ENCODE data around the gene KRT77. TPM values are rescaled to one million over a fixed set of nuclear protein-coding genes. Genes with fewer than 3 reads are reported as not detected.
A peak's percentile ranks its signal among the peaks of the same experiment; 100 is the strongest.
"Not testable (repeated sequence)": the region's sequence is repeated elsewhere in the genome, so short reads cannot be mapped to it uniquely, and the experiment has no call there.

KRT77 gene
- total and polyA plus RNA-seq, 7 experiments from 2014 or later: 0.08 to 0.13 (median 0.10) TPM; not detected in 3

DNA sequence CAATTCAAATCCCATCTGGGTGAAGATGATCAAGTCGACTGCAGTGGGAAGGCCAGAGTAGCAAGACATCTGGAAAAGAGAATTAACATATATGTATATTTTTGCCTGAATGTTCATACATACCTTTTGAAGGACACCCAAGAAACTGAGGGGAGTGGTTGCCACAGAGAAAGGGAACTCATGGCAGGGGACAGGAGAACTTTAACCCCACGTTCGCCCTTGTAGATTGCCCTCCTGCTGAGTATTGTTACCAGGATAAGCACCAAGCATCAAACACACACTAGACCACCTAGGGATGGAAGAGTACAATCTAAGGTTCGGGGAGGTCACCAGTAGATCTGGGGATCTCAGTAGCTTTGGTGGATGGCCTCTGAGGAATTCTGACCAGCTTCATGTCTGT lies 32.8 kb downstream of the KRT77 start:
- H3K27ac Mint-ChIP-seq: no peak overlapping the region
- peaks cover 0 to 23% (median 0%) of the 10 kb centered on the region in 5 donors for H3K27me3 Mint-ChIP-seq
- no peaks in the 10 kb centered on the region for H3K4me1 ChIP-seq (ENCODE audit: control insufficient read depth in 2 of 2, insufficient read depth in 2 of 2, low read length in 2 of 2)
- H3K27me3 ChIP-seq (ENCODE audit: control insufficient read depth in 2 of 2, insufficient read depth in 2 of 2, low read length in 2 of 2): no peaks in the 10 kb centered on the region
- H3K36me3 ChIP-seq (ENCODE audit: control insufficient read depth in 2 of 3, insufficient read depth in 3 of 3, low read length in 3 of 3): no peaks in the 10 kb centered on the region
- no peaks in the 10 kb centered on the region for H3K9me3 Mint-ChIP-seq
- peaks cover 0 to 27% (median 18%) of the 10 kb centered on the region in 7 donors for H3K4me1 Mint-ChIP-seq
- H3K36me3 Mint-ChIP-seq: no peaks in the 10 kb centered on the region
- ATAC-seq (no peak), DNase-seq (no peak)
- H3K4me3 Mint-ChIP-seq: no peak overlapping the region
- no peak overlapping the region for H3K27ac ChIP-seq (ENCODE audit: low read depth, low read length)
- no peaks in the 10 kb centered on the region for H3K9me3 ChIP-seq (ENCODE audit: control insufficient read depth in 2 of 3, low read length in 3 of 3)
- no peak overlapping the region for H3K4me3 ChIP-seq (ENCODE audit: low read length)
- CTCF ChIA-PET: no interaction called here
- POLR2A ChIA-PET: interaction anchor here (1.1 kb wide), 1 partner anchor 10 kb away, joined by 3 read pairs; no protein-coding TSS in a partner anchor
- intact Hi-C loops (cut with micrococcal nuclease): no loop called here

- Mint-ChIP-seq H3K27me3 (peaks cover 0 to 23% (median 0%) of the 10 kb centered on the region in 5 donors), H3K4me1 (peaks cover 0 to 26% (median 18%) of the 10 kb centered on the region in 7 donors)
- H3K9me3 ChIP-seq (ENCODE audit: control insufficient read depth in 2 of 3, low read length in 3 of 3); H3K27ac ChIP-seq (ENCODE audit: low read depth, low read length); H3K4me1 ChIP-seq (ENCODE audit: control insufficient read depth in 2 of 2, insufficient read depth in 2 of 2, low read length in 2 of 2); H3K9me3 Mint-ChIP-seq; H3K4me3 ChIP-seq (ENCODE audit: low read length); CTCF ChIA-PET; H3K4me3 Mint-ChIP-seq; intact Hi-C loops (cut with micrococcal nuclease); H3K36me3 Mint-ChIP-seq; H3K36me3 ChIP-seq (ENCODE audit: control insufficient read depth in 2 of 3, insufficient read depth in 3 of 3, low read length in 3 of 3); ATAC-seq; DNase-seq; H3K27me3 ChIP-seq (ENCODE audit: control insufficient read depth in 2 of 2, insufficient read depth in 2 of 2, low read length in 2 of 2); H3K27ac Mint-ChIP-seq: not testable (repeated sequence)
- POLR2A ChIA-PET: interaction anchor here (0.6 to 1.1 kb wide), 3 partner anchors 11 to 25 kb away, joined by 3 to 6 read pairs (median 3); no protein-coding TSS in a partner anchor
Measured at GRCh38 chr12:52669941-52670340, 33.4 kb downstream of the KRT77 start.

DNA sequence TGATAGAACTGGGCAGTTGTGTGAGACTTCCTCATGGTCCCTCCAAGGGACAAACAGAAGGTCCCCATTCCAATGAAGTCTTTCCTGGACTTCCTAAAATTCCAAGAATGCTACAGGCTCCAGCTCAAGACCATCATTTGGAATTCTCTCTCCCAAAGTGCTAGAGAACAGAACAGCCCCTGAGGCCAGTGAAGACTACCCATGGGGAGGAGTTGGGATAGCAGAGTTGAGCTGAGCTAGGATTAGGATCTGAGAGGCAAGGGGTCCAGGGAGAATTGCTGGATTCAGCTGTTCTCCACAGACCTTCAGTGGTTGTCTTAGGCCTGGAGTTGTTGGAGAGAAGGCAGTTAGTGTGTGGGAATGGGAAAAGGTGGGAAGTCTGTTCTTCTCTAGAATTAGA lies 33.9 kb downstream of the KRT77 start:
- Histone ChIP-seq H3K27ac (ENCODE audit: low read depth, low read length) (no peak overlapping the region), H3K27me3 (ENCODE audit: control insufficient read depth in 2 of 2, insufficient read depth in 2 of 2, low read length in 2 of 2) (no peaks in the 10 kb centered on the region), H3K4me1 (ENCODE audit: control insufficient read depth in 2 of 2, insufficient read depth in 2 of 2, low read length in 2 of 2) (no peaks in the 10 kb centered on the region), H3K4me3 (ENCODE audit: low read length) (no peak overlapping the region), H3K9me3 (ENCODE audit: control insufficient read depth in 2 of 3, low read length in 3 of 3) (no peaks in the 10 kb centered on the region), H3K36me3 (ENCODE audit: control insufficient read depth in 2 of 3, insufficient read depth in 3 of 3, low read length in 3 of 3) (no peaks in the 10 kb centered on the region)
- DNase-seq (no peak), ATAC-seq (no peak)
- intact Hi-C loops (cut with micrococcal nuclease): no loop called here
- Mint-ChIP-seq H3K27ac (no peak overlapping the region), H3K27me3 (peaks cover 0 to 23% (median 0%) of the 10 kb centered on the region in 5 donors), H3K4me3 (no peak overlapping the region), H3K9me3 (no peaks in the 10 kb centered on the region), H3K36me3 (no peaks in the 10 kb centered on the region), H3K4me1 (peaks cover 0 to 21% (median 13%) of the 10 kb centered on the region in 7 donors)
- POLR2A ChIA-PET: interaction anchor here (0.9 to 1.1 kb wide), 2 partner anchors 18 to 21 kb away, joined by 3 to 4 read pairs; partner anchors contain the start of gene KRT2
- CTCF ChIA-PET: no interaction called here

- H3K4me3 ChIP-seq (ENCODE audit: low read length): no peak overlapping the region
- Mint-ChIP-seq H3K9me3 (no peaks in the 10 kb centered on the region), H3K4me3 (no peak overlapping the region), H3K27ac (peak overlapping the region in 5 of 9 donors; percentile 30 to 88 (median 54)), H3K36me3 (no peaks in the 10 kb centered on the region), H3K27me3 (peaks cover 0 to 21% (median 0%) of the 10 kb centered on the region in 5 donors), H3K4me1 (peaks cover 0 to 18% (median 10%) of the 10 kb centered on the region in 7 donors)
- no peak for ATAC-seq
- H3K4me1 ChIP-seq (ENCODE audit: control insufficient read depth in 2 of 2, insufficient read depth in 2 of 2, low read length in 2 of 2): no peaks in the 10 kb centered on the region
- intact Hi-C loops (cut with micrococcal nuclease): no loop called here
- ChIA-PET CTCF (interaction anchor here (0.7 to 1.1 kb wide), 4 partner anchors 12 to 212 kb away, joined by 3 to 4 read pairs (median 4); partner anchors contain the start of gene KRT1), POLR2A (interaction anchor here (1.3 kb wide), 1 partner anchor 11 kb away, joined by 5 read pairs; no protein-coding TSS in a partner anchor)
- no peaks in the 10 kb centered on the region for H3K9me3 ChIP-seq (ENCODE audit: control insufficient read depth in 2 of 3, low read length in 3 of 3)
- H3K27me3 ChIP-seq (ENCODE audit: control insufficient read depth in 2 of 2, insufficient read depth in 2 of 2, low read length in 2 of 2): no peaks in the 10 kb centered on the region
- H3K27ac ChIP-seq (ENCODE audit: low read depth, low read length): no peak overlapping the region
- no peaks in the 10 kb centered on the region for H3K36me3 ChIP-seq (ENCODE audit: control insufficient read depth in 2 of 3, insufficient read depth in 3 of 3, low read length in 3 of 3)
- no peak for DNase-seq
Measured at GRCh38 chr12:52667931-52668330, 35.4 kb downstream of the KRT77 start.

- CTCF ChIA-PET: interaction anchor here (0.7 to 1.1 kb wide), 5 partner anchors 13 to 212 kb away, joined by 3 to 4 read pairs (median 3); partner anchors contain the start of gene KRT1
- Mint-ChIP-seq H3K27ac (peak overlapping the region in 3 of 9 donors; percentile 5 to 25 (median 8)), H3K4me3 (no peak overlapping the region), H3K36me3 (no peaks in the 10 kb centered on the region), H3K9me3 (no peaks in the 10 kb centered on the region), H3K27me3 (peaks cover 0 to 21% (median 0%) of the 10 kb centered on the region in 5 donors), H3K4me1 (peaks cover under 1 to 22% (median 10%) of the 10 kb centered on the region in 7 donors)
- H3K9me3 ChIP-seq (ENCODE audit: control insufficient read depth in 2 of 3, low read length in 3 of 3): no peaks in the 10 kb centered on the region
- no peaks in the 10 kb centered on the region for H3K27me3 ChIP-seq (ENCODE audit: control insufficient read depth in 2 of 2, insufficient read depth in 2 of 2, low read length in 2 of 2)
- intact Hi-C loops (cut with micrococcal nuclease): no loop called here
- no peak overlapping the region for H3K4me3 ChIP-seq (ENCODE audit: low read length)
- H3K36me3 ChIP-seq (ENCODE audit: control insufficient read depth in 2 of 3, insufficient read depth in 3 of 3, low read length in 3 of 3): no peaks in the 10 kb centered on the region
- POLR2A ChIA-PET: interaction anchor here (0.7 to 1.3 kb wide), 3 partner anchors 10 to 82 kb away, joined by 3 to 5 read pairs (median 4); no protein-coding TSS in a partner anchor
- no peak for DNase-seq
- no peak for ATAC-seq
- no peak overlapping the region for H3K27ac ChIP-seq (ENCODE audit: low read depth, low read length)
- no peaks in the 10 kb centered on the region for H3K4me1 ChIP-seq (ENCODE audit: control insufficient read depth in 2 of 2, insufficient read depth in 2 of 2, low read length in 2 of 2)
Measured at GRCh38 chr12:52667509-52667908, 35.8 kb downstream of the KRT77 start.

DNA sequence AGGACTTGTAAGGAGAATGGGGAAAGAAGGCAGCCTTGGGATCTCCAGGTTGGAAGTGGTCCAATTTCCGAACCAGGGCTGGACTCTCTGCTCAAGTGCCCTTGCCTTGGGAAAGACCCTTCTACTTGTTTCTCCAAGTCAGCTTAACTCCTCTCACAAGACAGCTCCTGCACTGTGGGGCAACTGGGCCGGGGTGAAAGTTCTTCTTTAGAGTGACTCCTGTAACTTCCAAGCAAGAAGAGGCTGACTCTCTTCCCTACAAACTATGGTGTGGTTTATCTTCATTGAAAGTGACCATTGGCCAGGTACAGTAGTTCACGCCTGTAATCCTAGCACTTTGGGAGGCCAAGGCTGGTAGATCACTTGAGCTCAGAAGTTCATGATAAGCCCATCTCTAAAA lies 36.9 kb downstream of the KRT77 start:
- Histone ChIP-seq H3K9me3 (ENCODE audit: control insufficient read depth in 2 of 3, low read length in 3 of 3) (no peaks in the 10 kb centered on the region), H3K4me3 (ENCODE audit: low read length) (no peak overlapping the region), H3K36me3 (ENCODE audit: control insufficient read depth in 2 of 3, insufficient read depth in 3 of 3, low read length in 3 of 3) (no peaks in the 10 kb centered on the region), H3K27ac (ENCODE audit: low read depth, low read length) (no peak overlapping the region), H3K27me3 (ENCODE audit: control insufficient read depth in 2 of 2, insufficient read depth in 2 of 2, low read length in 2 of 2) (no peaks in the 10 kb centered on the region), H3K4me1 (ENCODE audit: control insufficient read depth in 2 of 2, insufficient read depth in 2 of 2, low read length in 2 of 2) (no peaks in the 10 kb centered on the region)
- POLR2A ChIA-PET: interaction anchor here (1.0 to 1.4 kb wide), 4 partner anchors 9 to 56 kb away, joined by 3 to 5 read pairs (median 4); no protein-coding TSS in a partner anchor
- H3K36me3 Mint-ChIP-seq: no peaks in the 10 kb centered on the region
- H3K27me3 Mint-ChIP-seq: peaks cover 0 to 23% (median 0%) of the 10 kb centered on the region in 5 donors
- CTCF ChIA-PET: interaction anchor here (0.6 to 2.0 kb wide), 3 partner anchors 38 to 204 kb away, joined by 3 to 10 read pairs (median 4); no protein-coding TSS in a partner anchor
- intact Hi-C loops (cut with micrococcal nuclease): no loop called here
- ATAC-seq (no peak), DNase-seq (no peak)
- no peak overlapping the region for H3K4me3 Mint-ChIP-seq
- H3K27ac Mint-ChIP-seq: no peak overlapping the region
- H3K9me3 Mint-ChIP-seq: no peaks in the 10 kb centered on the region
- peaks cover 5 to 30% (median 14%) of the 10 kb centered on the region in 7 donors for H3K4me1 Mint-ChIP-seq
